AG09319 (cell line): ENCODE data around the gene CDK5R2.
A peak's percentile ranks its signal among the peaks of the same experiment; 100 is the strongest.

Source experiments
- DNase-seq: peaks from one replicate; pipeline ENCODE4 v3.0.0-alpha.2; 2010; ENCODE audit warnings: low read depth; ENCODE audit errors: extremely low read depth
- TF ChIP-seq, protein P1 (sequence below): IDR thresholded peaks from 2 replicates; pipeline ENCODE4 v1.5.1; 2011; ENCODE audit warnings: low read depth, mild to moderate bottlenecking, inconsistent platforms, low read length, moderate library complexity

Gene CDK5R2

GRCh38 chr2:219001577-219002394, 42.3 kb downstream of the CDK5R2 start:
- no peak for DNase-seq
- TF ChIP-seq, protein P1, sequence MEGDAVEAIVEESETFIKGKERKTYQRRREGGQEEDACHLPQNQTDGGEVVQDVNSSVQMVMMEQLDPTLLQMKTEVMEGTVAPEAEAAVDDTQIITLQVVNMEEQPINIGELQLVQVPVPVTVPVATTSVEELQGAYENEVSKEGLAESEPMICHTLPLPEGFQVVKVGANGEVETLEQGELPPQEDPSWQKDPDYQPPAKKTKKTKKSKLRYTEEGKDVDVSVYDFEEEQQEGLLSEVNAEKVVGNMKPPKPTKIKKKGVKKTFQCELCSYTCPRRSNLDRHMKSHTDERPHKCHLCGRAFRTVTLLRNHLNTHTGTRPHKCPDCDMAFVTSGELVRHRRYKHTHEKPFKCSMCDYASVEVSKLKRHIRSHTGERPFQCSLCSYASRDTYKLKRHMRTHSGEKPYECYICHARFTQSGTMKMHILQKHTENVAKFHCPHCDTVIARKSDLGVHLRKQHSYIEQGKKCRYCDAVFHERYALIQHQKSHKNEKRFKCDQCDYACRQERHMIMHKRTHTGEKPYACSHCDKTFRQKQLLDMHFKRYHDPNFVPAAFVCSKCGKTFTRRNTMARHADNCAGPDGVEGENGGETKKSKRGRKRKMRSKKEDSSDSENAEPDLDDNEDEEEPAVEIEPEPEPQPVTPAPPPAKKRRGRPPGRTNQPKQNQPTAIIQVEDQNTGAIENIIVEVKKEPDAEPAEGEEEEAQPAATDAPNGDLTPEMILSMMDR, result no peak

DNA sequence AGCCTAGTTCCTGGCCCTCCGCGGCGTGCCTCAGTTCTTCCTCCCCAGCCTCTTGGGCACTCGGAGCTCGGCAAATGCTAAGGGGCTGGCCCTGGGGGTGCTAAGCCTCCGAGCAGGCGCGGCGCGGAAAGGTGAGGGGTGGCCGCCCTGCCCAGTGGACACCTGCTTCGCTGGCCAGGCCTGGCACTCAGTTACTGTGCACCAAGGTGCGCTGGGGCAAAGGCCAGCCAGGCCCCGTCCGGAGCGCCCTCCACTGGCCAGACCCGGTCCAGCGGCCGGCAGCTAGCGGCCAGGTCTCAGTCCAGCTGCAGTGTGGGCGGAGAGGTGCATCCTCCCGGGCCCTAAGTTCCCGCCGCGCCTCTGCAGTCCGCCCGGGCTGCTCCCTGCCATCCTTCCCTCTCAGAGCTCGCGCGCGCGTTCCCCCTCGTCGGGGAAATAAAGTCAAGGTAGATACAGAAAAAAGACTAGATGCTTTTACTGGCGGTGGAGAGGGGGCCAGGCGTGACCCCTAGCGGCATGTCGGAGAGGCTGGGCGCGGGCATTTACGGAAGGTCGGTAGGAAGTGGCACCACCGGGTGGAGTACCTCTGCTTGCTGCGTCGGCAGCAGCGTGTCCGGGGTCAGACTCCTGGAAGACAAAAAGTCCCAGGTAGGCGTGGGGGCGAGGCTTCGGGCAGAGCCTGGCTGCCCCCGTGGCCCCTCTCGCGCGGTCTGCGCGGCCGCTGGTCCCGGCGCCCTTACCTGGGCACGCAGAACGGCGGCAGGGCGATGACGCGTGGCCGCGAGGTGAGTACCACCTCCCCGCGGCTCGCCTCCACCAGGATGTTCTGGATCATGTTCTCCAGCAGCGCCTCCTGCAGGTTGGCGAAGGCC, 43.2 kb downstream of the CDK5R2 start:
- DNase-seq, result no peak
- TF ChIP-seq, protein P1, result peak; percentile 9

- TF ChIP-seq, protein P1, result no peak
- no peak for DNase-seq
Measured at GRCh38 chr2:219003267-219003634, 43.8 kb downstream of the CDK5R2 start.

GRCh38 chr2:219003979-219004378, 44.5 kb downstream of the CDK5R2 start:
- no peak for DNase-seq
- TF ChIP-seq, protein P1, result no peak

- no peak for DNase-seq
- TF ChIP-seq, protein P1, result no peak
Measured at GRCh38 chr2:219009294-219009693, 49.8 kb downstream of the CDK5R2 start.

GRCh38 chr2:219010162-219010756, 50.8 kb downstream of the CDK5R2 start:
- TF ChIP-seq, protein P1, result peak; percentile 2
- DNase-seq, result no peak
